Pancreas (tissue), 10 donors: ENCODE data around the gene MLH3. TPM values are rescaled to one million over a fixed set of nuclear protein-coding genes. Genes with fewer than 3 reads are reported as not detected.

ENCODE experiments used
- ATAC-seq, 4 donors: fragments of 200-7000 bp; cut with Tn5 transposase; one replicate each; pipeline versions ENCODE4 v1.8.0 to v1.9.1; 2020; ENCODE audit warnings: mild to moderate bottlenecking in 4 of 4, moderate library complexity in 4 of 4
- DNase-seq, 6 donors: peaks; one replicate each; pipeline ENCODE4 v3.0.0-alpha.2; 2020
- FAIRE-seq: peaks from 2 replicates; lab custom pipeline; 2012; peaks lifted over from hg19 to GRCh38; lab: Jason Lieb, UNC
- H3K27ac ChIP-seq, 4 donors: fragments of 200-600 bp; sonication (generic); 1 replicate in 3 of 4; 2 replicates in 1 of 4; pipeline versions ENCODE4 v1.5.0 to v1.8.0; 2020
- H3K27me3 ChIP-seq, 4 donors: fragments of 200-600 bp; one replicate each; pipeline ENCODE4 v1.8.0; 2021
- H3K36me3 ChIP-seq, 3 donors: fragments of 200-600 bp; sonication (generic) in 1 of 3; one replicate each; pipeline versions ENCODE4 v1.5.0 to v1.8.0; 2020 to 2021
- H3K4me1 ChIP-seq, 3 donors: fragments of 200-600 bp; one replicate each; pipeline ENCODE4 v1.8.0; 2021
- H3K4me3 ChIP-seq, 4 donors: fragments of 200-600 bp; sonication (generic) in 2 of 4; one replicate each; pipeline versions ENCODE4 v1.5.0 to v1.8.0; 2020 to 2021
- H3K9me3 ChIP-seq, 4 donors: fragments of 200-600 bp; one replicate each; pipeline ENCODE4 v1.8.0; 2021
- CTCF ChIP-seq, 4 donors: fragments of 200-600 bp; sonication (generic) in 3 of 4; IDR thresholded peaks; one replicate each; pipeline versions ENCODE4 v1.5.0 to v1.8.0; 2021; ENCODE audit warnings: antibody characterized with exemption in 4 of 4
- WGBS, 2 donors: extraction: QIAGEN DNeasy Blood & Tissue Kit; methylation state at CpG; one replicate each; pipeline ENCODE4 v1.1.7; 2013; 5-methylcytosine and 5-hydroxymethylcytosine counted together
- intact Hi-C, 3 donors: fragments of 100-400 bp; cut with DNase I; formaldehyde crosslinking; loops; one replicate each; pipeline versions ENCODE4 v1.11.1 to v1.14.2; 2022
- polyA plus RNA-seq, 2 donors: library from polyadenylated mRNA; stranded (reverse); fragments of 200-250 nt; gene quantifications; one replicate each; pipeline ENCODE4 v1.2.3, GENCODE V29; 2013
- total RNA-seq, 6 donors: library from RNA; stranded (reverse); fragmentation: NEBNext Ultra II Directional in 4 of 6; extraction: Animal tissue kit (Norgen Biotek cat#: 25700) in 4 of 6; gene quantifications; one replicate each; pipeline versions ENCODE4 v1.2.1 to v1.2.4, GENCODE V29; 2021 to 2023
- donor health status: healthy with polysubstance abuse.
- donor health status: DM: no; HTN: no; CAD: no; lungs with moderate emphysema.
- donor health status: DM: no; HTN: no; CAD: no.
- donor health status: control.
- donor health status: control.
- donor health status: Bipolar disorder and iron deficiency.
- donor health status: DM: yes; HTN: yes; CAD: no.
- donor health status: DM: no; HTN: no; CAD: no.
- donor health status: DM: no; HTN: no; CAD: no.
- donor health status: DM: yes; HTN: yes; CAD: no.

MLH3 gene
- total and polyA plus RNA-seq, 8 donors, result 9.4 to 23.5 (median 13.6) TPM

DNA sequence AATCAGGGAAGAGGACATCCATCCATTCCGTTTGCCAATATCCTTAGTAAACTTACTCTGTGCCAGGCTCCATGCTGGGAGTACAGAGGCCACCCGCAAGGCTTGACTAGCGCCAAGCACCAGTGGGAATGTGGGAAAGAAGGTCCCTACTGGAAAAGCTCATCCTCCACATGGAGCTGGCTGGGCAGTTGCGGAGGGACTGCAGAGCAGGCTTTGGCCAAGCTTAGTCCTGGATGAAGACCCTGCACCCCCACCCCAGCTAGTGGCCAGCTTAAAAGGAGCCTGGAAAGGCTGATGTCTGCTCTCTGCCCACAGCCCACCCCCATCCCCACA is 70.9 kb downstream of the MLH3 start:
- TF ChIP-seq CTCF (IDR thresholded peaks at IDR 0.05), result no peak
- DNase-seq (no peak), FAIRE-seq (no peak), ATAC-seq (no peak)
- Histone ChIP-seq H3K27me3 (no peaks in the 10 kb centered on the region), H3K9me3 (no peaks in the 10 kb centered on the region), H3K27ac (no peak overlapping the region), H3K36me3 (no peaks in the 10 kb centered on the region), H3K4me3 (no peak overlapping the region), H3K4me1 (no peaks in the 10 kb centered on the region)
- WGBS, 2 donors, result 84 to 89% methylated on average over 4 of the region's 4 CpGs
- intact Hi-C loops, result no loop called here

DNA sequence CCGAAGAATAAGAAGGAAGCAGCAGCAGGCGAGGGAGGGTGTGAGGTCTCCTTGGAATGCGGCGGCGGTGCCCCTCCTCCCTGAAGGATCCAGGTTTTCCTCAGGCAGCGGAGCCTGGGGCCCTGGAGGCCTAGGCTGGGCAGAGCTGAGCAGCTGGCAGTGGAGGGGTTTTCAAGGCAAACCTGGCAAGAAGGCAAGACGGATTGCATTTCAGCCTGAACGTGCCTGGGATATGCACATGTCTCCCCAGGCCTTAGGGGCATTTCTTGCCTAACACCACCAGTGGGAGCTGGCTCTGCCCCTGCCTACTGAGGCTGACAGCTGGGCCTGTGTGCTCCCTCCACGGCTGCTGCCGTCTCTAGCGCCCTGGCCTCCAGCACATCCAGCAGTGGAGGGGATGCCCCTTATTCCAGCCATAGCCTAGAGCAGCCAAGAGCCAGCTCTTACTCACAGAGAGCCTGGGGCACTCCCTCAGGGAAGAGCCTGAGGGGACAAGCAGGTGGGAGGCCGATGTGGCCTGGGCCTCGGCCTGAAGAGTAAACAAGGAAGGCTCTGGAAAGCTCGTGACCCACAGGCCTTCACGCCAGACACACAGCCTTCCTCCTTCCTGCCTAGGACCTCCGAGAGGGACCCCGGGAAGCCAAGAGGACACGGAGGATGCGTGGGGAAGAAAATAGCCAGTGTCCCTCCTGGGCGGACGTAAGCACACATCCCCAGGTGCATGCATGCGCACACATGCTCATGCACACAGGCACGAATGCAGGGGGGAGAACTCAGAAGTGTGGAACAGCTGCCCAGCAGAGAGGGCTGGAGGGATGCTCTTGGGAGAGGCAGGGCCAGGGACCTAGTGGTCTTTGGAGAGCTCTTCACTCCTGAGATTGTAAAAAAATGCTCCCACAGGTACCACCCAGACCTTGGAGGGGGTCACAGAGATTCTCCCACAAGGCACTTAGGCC is 71.5 kb downstream of the MLH3 start:
- intact Hi-C loops, result no loop called here
- Histone ChIP-seq H3K9me3 (no peaks in the 10 kb centered on the region), H3K27ac (no peak overlapping the region), H3K4me1 (no peaks in the 10 kb centered on the region), H3K36me3 (no peaks in the 10 kb centered on the region), H3K4me3 (no peak overlapping the region), H3K27me3 (no peaks in the 10 kb centered on the region)
- peak in 2 of 4 donors; percentile 23 to 25 for ATAC-seq
- DNase-seq, result peak in 1 of 6 donors; percentile 38
- WGBS, 2 donors, result 77% methylated on average over 23 of the region's 23 CpGs
- no peak for FAIRE-seq
- TF ChIP-seq CTCF (IDR thresholded peaks at IDR 0.05), result no peak

- Histone ChIP-seq H3K9me3 (no peaks in the 10 kb centered on the region), H3K27ac (no peak overlapping the region), H3K4me1 (no peaks in the 10 kb centered on the region), H3K27me3 (no peaks in the 10 kb centered on the region), H3K4me3 (no peak overlapping the region), H3K36me3 (no peaks in the 10 kb centered on the region)
- FAIRE-seq (no peak), ATAC-seq (no peak), DNase-seq (no peak)
- 77% methylated on average over 4 of the region's 4 CpGs for WGBS, 2 donors
- intact Hi-C loops, result no loop called here
- TF ChIP-seq CTCF (IDR thresholded peaks at IDR 0.05), result no peak
Observed at GRCh38 chr14:74979029-74979428, 72.2 kb downstream of the MLH3 start.

- no peaks in the 10 kb centered on the region for H3K36me3 ChIP-seq
- intact Hi-C loops, result no loop called here
- no peak overlapping the region for H3K27ac ChIP-seq
- ATAC-seq (no peak), DNase-seq (no peak), FAIRE-seq (no peak)
- H3K9me3 ChIP-seq, result no peaks in the 10 kb centered on the region
- H3K4me3 ChIP-seq, result no peak overlapping the region
- 73 to 76% methylated on average over 11 of the region's 11 CpGs for WGBS, 2 donors
- H3K4me1 ChIP-seq, result no peaks in the 10 kb centered on the region
- H3K27me3 ChIP-seq, result no peaks in the 10 kb centered on the region
- TF ChIP-seq CTCF (IDR thresholded peaks at IDR 0.05), result no peak
Observed at GRCh38 chr14:74978416-74978947, 72.8 kb downstream of the MLH3 start.

GRCh38 chr14:74977901-74978385 is 73.3 kb downstream of the MLH3 start:
- intact Hi-C loops, result no loop called here
- WGBS, 2 donors, result 52 to 55% methylated on average over 6 of the region's 6 CpGs
- DNase-seq (no peak), FAIRE-seq (no peak), ATAC-seq (no peak)
- Histone ChIP-seq H3K36me3 (no peaks in the 10 kb centered on the region), H3K4me3 (no peak overlapping the region), H3K4me1 (no peaks in the 10 kb centered on the region), H3K9me3 (no peaks in the 10 kb centered on the region), H3K27ac (no peak overlapping the region), H3K27me3 (no peaks in the 10 kb centered on the region)
- no peak for TF ChIP-seq CTCF (IDR thresholded peaks at IDR 0.05)
